Umbilical cord (tissue), 2 donors: ENCODE measurements around the gene TACR2. TPM values are rescaled to one million over a fixed set of nuclear protein-coding genes. Genes with fewer than 3 reads are reported as not detected.
"Not testable (repeated sequence)": the region's sequence is repeated elsewhere in the genome, so short reads cannot be mapped to it uniquely, and the experiment has no call there.

Experiments used
- DNase-seq: peaks from one replicate; pipeline ENCODE4 v3.0.0-alpha.2; 2015; ENCODE audit warnings: low spot score
- total RNA-seq: library from RNA; depleted of rRNA; stranded (reverse); fragments of >200 nt; gene quantifications from one replicate; pipeline ENCODE4 v1.2.3, GENCODE V29; 2014; ENCODE audit warnings: low replicate concordance; ENCODE audit not compliant: insufficient read depth

TACR2 gene
- total RNA-seq, 1 donor from 2014 or later = 7.9 TPM

GRCh38 chr10:69450395-69450794 lies 33.7 kb upstream of the TACR2 start:
- DNase-seq = not testable (repeated sequence)

- no peak for DNase-seq
Measured at GRCh38 chr10:69449841-69450240, 33.1 kb upstream of the TACR2 start.

- DNase-seq = peak; percentile 49
Measured at GRCh38 chr10:69446650-69447151, 30.0 kb upstream of the TACR2 start.

DNA sequence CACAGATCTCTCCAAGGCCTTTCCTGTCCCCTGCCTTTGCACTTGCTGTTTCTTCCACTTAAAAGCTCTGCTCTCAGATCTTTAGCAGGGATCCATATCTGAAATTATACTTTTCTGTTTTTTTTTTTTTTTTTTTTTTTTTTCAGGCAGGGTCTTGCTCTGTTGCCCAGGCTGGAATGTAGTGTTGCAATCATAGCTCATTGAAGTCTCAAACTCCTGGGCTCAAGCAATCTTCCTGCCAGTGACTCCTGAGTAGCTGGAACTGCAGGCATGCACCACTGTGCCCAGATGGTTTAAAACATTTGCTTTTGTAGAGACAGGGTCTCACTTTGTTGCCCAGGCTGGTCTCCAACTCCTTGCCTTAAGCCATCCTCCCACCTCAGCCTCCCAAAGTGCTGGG lies 29.5 kb upstream of the TACR2 start:
- no peak for DNase-seq

DNA sequence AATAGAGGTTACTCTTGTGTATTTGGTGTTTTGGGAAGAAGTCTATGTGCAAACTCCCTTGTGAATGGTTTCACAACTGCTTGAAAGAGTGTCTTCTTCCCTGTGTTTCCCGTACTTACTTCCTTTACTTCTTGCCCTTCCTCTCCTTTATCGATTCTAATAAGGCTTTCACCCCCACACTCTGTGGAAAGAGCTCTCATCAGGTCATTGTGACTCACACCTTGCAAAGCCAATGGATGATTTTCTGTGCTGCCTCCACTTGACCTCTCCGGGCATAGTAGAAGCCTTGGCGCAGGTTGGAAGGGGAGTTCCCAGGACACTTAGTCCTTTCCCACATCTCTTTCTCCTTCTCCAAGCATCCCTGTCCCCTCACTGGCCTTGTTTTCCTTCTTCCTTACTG lies 28.3 kb upstream of the TACR2 start:
- DNase-seq = no peak

DNA sequence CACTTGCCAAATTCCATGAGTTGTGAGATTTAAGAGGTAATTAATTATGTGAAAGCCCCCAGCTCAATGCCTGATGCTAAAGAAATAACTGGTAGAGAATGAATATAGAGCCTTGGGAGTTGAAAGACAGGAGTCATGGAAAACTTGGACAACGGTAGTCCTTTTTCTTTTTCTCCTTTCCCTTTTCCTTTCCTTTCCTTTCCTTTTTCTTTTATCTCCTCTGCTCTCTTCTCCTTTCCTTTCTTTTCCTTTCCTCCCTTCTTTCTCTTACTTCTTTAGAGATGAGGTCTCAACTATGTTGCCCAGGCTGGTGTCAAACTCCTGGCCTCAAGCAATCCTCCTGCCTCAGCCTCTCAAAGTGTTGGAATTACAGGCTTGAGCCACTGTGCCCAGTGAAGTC lies 26.6 kb upstream of the TACR2 start:
- DNase-seq = no peak

GRCh38 chr10:69439813-69440506 lies 23.2 kb upstream of the TACR2 start:
- peak; percentile 52 for DNase-seq

GRCh38 chr10:69439350-69439739 lies 22.6 kb upstream of the TACR2 start:
- DNase-seq = no peak

DNA sequence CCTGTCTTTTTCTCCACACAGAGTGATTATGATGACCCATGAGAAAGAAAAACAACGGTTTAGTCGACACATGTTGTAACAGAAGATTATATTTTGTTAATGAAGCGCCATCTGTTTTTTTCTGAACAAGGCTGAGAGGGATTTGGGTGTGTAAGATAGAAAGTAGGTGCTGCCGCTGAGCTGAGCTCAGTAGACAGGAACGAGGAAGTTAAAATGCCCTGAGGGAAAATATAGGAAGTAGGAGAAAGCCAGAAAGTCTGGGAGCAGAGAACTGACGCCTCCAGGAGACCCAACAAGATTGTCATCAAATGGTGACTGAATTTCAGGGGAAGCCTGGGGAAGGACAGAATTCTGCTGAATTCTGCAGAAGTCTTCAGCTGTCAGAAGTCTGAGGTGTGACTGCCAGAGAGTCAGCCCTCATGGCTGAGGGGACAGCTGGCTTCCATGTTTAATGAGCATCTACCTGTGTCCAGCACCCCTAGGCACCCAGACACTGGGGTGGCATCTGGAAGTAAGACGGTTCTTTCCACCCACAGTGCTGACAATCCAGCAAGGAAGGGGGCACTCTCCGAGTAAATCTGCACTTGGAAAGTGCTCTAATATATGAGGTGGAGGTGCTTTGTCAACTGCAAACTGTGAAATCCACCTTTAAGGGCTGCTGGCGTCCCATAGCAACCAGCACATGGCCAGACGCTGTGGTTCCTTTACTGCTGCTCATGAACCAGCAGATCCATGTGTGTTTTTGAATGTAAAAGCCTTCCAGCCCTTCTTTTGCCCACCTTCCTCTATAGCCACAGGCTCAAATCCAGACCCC lies 22.0 kb upstream of the TACR2 start:
- DNase-seq = peak; percentile 79

DNA sequence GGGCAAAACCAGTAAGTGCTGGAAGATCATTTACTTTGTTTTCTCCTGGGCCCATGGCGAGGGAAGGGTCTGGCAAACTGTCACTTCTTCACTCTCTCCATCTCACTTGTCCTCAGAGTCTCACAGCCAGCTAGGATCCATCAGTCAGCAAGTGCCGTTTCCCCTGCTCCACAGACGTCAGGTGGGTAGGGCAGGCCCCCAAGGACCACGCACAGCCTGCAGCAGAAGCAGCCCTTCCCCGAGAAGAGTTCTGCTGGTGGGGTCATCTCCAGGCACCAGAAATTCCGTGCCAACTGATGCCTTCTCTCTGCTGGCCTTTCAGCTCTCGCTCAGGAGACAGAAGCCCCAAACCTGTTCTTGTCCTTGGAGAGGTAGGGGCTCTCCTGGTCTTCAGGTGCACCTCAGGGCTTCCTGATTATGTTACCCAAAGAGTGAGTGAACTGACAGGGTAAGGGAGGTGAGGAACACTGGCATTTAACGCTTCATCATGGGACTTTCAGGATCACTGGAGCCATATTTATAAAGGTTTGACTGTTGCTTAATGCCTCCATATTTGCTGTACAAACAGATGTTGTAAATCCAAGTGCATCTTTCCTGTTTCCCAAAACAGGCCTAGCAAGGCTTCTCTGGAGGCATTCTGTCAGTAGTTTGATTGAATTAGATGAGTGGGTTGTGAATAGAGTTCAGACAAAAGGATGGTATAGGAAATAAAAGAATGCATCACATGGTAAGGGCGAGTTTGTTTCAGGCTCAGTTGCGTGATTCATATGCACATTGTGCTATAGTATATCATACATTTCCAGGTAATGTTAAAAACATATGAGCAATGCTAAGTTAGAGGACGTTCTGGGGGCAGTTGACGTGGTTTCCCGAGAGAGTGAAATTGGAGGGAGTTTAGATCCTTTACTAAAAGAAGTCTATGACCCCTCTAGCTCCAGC lies 20.9 kb upstream of the TACR2 start:
- DNase-seq = no peak

- no peak for DNase-seq
Measured at GRCh38 chr10:69435966-69436520, 19.3 kb upstream of the TACR2 start.

GRCh38 chr10:69434926-69435325 lies 18.2 kb upstream of the TACR2 start:
- no peak for DNase-seq

DNA sequence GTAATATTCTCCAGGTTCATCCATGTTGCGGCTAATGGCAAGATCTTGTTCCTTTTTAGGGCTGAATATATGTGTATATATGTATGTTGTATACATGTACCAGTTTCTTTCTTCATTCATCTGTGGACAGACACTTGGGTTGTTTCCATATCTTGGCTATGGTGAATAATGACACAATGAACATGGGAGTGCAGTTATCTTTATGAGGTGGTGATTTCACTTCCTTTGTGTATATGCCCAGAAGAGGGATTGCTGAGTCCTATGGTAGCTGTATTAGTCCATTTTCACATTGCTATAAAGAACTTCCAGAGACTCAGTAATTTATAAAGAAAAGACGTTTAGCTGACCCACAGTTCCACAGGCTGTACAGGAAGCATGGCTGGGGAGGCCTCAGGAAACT lies 17.5 kb upstream of the TACR2 start:
- DNase-seq = no peak

DNA sequence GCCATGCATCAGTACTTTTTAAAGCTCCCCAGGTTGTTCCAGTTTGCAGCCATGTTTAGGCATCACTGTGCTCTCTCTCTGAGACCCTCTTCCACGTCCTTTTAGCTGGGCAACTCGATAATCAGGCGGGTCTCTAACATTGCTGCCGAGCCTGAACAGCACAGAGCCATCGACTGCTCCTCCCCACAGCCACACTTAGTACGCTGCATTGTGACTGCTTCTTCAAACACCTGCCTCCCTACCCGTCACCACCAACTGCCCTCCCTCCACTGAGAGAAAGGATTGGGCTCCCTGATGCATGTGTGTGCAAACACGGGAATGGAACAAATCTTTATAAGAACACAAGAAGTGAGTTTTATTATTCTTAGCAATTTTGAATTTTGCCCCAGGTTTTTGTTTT lies 11.4 kb upstream of the TACR2 start:
- DNase-seq = no peak

DNA sequence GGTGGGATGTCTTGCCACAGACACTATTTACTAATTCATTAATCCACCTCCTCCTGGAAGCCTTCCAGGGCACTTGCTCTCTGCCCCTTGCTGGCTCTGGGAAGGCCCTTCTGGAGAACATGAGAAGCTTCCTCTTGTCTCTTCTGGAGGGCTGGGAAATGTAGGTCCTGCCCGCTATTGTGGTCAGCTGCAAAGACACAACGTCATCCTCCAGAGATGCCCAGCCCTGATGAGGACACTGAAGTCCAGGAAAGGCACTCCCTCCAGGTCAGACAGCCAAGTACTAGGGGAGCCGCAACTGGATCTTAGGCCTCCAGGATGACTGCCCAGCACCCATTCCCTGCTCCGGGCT lies 9.6 kb upstream of the TACR2 start:
- no peak for DNase-seq

- peak; percentile 42 for DNase-seq
Measured at GRCh38 chr10:69425511-69426298, 9.0 kb upstream of the TACR2 start.

GRCh38 chr10:69425041-69425440 lies 8.3 kb upstream of the TACR2 start:
- no peak for DNase-seq

GRCh38 chr10:69422676-69423075 lies 6.0 kb upstream of the TACR2 start:
- no peak for DNase-seq

GRCh38 chr10:69421611-69422308 lies 5.0 kb upstream of the TACR2 start:
- no peak for DNase-seq

- DNase-seq = no peak
Measured at GRCh38 chr10:69419744-69420126, 3.0 kb upstream of the TACR2 start.
